ENCODE measurements around the gene KHDC4.
"Not testable (repeated sequence)": the region's sequence is repeated elsewhere in the genome, so short reads cannot be mapped to it uniquely, and the experiment has no call there.

Gene KHDC4

DNA sequence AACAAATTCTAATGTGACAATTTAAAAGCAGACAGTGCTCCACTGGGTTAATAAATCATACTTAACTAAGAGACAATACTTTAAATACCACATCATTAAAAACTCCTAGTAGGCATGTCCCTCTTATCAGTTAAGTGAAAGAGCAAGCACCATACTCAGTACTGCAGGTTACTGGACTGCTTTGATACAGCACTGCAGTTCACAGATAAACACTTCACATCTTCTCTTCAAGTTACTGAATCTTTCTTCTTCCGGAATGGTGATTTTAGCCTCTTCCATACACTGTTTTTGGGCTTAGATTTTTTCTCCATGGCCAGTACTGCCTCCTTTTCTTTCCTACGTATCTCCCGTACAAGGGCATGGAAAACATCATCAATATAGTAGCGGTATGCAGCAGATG is 34.1 kb downstream of the KHDC4 start:
- DNase-seq (ENCODE audit: low read depth, low spot score) = no peak

DNA sequence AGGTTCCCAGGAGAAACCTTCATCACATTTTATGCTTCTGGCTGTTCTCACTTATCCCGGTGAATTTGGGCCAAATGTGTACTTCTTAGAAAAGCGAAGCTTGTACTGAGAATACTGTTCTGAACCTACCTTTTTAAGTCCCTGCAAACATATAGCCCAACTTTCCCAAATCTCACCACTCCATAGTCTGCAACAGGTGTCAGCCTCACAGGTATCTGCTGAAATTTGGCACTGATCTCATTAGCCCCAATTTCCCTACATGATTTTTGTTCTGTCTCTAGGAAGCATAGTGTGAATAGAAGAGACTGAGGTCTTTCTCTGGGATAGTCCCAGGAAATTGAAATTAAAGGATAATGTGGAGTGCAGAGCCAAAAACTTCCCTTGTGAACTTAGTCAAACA is 34.5 kb downstream of the KHDC4 start:
- DNase-seq (ENCODE audit: low read depth, low spot score) = no peak

DNA sequence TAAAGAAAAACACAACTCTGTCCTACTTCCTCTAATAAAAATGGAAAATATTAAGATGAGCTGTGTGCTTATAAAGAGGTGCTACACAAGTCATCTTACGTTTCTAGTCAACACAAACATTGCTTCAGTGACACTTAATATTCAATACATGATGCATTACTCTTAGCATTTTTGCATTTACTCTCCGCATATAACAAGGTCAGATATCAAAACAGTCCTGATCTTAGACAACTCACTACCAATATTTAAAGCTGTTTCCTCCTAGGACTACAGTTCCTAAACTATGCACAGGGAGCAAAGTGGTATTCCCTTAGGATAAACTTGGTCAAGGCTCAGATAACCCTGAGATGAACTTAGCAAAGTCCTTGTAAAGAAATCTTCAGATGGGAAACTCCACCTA is 35.3 kb downstream of the KHDC4 start:
- DNase-seq (ENCODE audit: low read depth, low spot score) = no peak

DNA sequence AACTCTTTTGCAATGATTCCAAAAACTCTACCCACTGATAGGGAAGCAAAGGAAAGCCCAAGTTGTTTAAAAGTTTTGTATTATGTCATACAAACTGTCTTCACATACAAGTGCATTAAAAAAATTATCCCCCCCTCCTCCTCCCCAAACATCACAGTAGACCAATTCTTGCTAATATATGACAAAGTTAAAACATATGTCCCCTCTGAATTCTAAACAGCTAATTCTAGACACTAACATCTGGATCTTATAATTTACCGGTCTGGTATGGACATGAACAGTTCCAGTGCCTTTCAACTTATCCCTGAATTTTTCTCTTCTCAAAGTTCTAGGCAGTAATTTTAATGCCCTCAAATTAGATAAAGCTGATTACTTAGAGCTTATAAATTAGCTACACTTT is 36.5 kb downstream of the KHDC4 start:
- no peak for DNase-seq (ENCODE audit: low read depth, low spot score)

DNA sequence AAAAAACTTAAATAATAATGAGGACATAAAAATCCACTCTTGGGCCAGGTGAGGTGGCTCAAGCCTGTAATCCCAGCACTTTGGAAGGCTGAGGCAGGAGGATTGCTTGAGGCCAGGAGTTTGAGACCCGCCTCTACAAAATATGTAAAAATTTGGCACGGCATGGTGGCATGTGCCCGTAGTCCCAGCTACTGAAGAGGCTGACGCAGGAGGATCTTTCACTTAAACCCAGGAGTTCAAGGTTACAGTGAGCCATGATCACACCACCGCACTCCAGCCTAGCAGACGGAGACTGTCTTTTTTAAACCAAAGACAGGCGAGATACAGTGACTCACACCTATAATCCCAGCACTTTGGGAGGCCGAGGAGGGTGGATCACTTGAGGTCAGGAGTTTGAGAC is 37.7 kb downstream of the KHDC4 start:
- DNase-seq (ENCODE audit: low read depth, low spot score) = not testable (repeated sequence)

DNA sequence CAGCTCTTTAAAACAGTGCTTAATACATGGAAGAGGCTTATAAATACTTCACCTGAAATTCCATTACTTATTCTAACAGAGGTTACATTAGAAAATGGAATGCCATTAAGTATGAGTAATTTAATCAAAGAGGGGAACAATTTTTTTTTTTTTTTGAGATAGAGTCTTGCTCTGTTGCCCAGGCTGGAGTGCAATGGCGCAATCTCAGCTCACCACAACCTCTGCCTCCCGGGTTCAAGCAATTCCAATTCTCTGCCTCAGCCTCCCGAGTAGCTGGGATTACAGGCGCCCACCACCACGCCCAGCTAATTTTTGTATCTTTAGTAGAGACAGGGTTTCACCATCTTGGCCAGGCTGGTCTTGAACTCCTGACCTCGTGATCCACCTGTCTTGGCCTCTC is 38.6 kb downstream of the KHDC4 start:
- DNase-seq (ENCODE audit: low read depth, low spot score) = not testable (repeated sequence)

DNA sequence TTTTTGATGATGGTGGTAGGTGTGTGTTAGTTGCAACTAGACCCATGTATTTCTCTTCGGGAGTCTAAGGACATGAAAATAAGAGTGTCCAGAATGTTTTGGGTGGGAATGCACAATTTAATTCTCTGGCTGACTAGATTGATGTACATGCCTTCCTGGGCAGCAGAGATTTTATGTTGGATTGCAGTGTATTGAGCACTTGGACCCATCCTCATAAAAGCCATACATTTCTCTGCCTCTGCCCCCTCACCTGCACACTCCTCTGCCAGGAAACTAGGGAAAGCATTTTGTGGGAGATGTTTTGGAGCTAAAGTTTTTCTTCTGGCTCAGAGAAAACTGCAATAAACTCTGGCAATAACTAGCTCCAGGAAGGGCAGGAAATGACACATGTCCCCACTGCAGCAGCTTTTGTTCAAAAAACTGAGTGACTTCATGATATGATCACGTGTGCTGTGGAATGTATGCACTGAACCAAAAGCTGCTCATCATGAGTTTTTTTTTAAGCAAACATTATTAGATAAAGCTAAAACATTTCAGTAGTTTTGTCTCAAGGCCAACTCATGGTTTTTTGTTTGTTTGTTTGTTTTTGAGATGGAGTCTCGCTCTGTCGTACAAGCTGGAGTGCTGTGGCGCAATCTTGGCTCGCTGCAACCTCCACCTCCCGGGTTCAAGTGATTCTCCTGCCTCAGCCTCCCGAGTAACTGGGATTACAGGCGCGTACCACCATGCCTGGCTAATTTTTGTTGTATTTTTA is 40.6 kb downstream of the KHDC4 start:
- DNase-seq (ENCODE audit: low read depth, low spot score) = no peak

DNA sequence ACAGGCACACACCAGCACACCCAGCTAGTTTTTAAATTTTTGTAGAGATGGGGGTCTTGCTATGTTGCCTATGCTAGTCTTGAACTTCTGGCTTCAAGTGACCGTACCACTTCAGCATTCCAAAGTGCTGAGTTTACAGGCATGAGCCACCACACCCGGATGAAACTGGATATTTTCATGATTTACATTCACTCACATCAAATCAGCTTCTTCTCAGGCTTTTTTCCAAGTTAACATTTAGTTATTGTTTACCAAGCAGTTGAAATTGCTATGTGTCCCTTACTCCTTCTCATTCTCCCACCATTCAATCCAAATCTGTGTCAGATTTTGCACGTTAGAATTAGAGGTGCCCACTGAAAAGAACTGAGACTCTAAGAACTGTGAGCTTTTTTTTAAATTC is 41.4 kb downstream of the KHDC4 start:
- DNase-seq (ENCODE audit: low read depth, low spot score) = no peak

DNA sequence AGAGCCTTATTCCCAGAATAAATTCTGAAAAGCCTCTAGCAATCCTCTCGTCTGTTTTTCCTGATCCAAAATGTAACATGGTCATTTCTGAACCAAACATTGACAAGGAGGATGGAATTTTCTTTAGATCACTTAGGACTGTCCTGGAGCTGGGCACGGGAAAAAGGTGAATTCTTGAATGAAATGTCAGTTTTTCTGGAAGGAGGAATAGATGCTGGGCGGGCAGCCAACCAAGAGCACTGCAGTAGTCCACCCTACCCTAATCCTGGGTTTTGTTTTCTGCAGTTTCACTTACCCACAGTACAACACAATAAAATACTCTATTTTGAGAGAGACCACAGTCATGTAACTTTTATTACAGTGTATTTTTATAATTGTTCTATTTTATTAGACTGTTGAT is 44.0 kb downstream of the KHDC4 start:
- DNase-seq (ENCODE audit: low read depth, low spot score) = no peak

DNA sequence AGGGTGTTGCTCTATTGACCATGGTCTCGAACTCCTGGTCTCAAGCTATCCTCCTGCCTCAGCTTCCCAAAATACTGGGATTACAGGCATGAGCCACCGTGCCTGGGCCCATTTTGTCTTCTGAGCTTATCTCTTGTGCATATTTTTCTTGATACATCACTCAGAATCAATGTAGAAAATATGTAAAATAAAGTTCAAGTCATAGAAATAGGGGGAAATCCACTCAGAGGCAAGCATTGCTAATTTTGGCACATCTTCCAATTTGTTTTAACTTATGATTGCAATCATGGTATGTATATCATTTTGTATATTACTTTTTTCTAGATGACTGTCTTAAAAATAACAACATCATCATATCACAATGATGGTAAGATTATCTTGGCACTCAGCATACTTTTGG is 44.6 kb downstream of the KHDC4 start:
- DNase-seq (ENCODE audit: low read depth, low spot score) = no peak

DNA sequence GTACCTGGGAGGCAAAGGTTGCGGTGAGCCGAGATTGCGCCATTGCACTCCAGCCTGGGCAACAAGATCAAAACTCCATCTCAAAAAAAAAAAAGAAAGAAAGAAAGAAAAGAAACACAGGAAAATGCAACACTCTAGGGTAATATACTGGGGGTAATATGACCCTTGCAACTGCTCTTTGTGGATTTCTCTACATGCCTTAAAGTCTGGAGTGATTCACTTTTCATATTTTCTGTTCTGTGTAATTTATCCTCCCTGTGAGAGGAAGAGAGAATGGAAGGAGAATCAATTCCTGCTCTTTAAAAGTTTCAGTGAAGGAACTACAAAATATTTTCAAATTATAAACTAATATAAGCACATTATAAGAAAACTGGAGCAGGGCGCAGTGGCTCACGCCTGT is 45.7 kb downstream of the KHDC4 start:
- DNase-seq (ENCODE audit: low read depth, low spot score) = no peak

DNA sequence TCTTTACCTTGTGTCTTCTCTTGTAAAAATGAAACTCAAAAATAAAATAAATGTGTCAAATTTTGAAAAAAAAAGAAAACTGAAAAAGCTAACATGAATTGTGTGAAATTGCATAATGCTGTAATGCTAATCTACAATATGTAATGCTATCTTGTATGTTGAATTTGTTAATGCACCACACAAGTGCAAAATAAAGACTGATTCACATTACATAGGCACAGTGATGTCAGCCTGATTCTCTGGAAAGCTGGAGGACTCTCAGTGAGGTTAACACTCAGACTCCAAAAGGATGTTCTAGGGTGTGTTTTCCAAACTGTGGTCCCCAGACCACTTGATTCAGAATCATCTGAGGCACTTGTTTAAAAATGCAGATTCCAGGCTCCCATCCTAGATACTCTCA is 49.2 kb downstream of the KHDC4 start:
- no peak for DNase-seq (ENCODE audit: low read depth, low spot score)

DNA sequence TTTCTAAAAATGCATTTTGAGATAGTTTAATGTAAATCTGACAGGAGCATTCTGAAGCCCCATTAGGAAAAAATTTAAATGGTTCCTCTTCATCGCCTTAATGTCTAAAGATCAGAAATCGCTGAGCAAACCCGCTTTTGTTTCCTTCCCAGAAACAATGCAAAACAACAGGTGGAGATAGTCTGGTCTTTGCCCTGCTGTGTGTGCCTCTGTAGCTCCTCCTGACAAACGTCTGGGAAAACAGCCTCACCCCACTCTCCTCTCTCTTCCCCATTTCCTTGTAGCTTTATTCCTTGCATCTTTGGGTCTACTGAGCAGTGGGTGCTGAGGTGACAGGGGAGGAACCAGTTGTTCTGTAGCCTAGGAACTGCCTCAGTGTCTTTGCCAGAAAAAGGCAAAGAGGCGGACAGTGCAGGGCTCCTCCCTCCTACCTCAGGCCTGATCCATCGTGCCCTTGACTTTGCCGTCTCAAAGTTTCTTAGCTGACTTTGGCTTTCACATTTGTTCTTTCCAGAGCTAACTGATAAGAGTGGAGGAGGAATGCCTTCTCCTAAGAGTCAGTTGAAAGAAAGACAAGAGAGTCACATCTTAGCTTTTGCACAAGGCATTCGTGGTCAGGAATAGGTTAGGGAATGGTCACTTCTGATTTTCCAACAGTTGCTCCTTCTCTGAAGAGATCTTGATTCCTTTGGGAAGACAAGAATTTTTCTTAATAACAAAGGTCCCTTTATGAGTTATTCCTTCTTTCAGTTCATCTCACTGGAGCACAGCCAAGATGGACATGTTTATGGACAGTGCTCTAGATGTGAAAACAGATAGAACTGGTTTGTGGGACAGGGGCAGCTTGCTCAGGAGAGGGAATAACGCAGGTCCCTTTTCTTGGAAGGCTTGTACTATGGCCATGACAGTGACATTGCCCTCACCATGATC is 49.9 kb downstream of the KHDC4 start:
- no peak for DNase-seq (ENCODE audit: low read depth, low spot score)

DNA sequence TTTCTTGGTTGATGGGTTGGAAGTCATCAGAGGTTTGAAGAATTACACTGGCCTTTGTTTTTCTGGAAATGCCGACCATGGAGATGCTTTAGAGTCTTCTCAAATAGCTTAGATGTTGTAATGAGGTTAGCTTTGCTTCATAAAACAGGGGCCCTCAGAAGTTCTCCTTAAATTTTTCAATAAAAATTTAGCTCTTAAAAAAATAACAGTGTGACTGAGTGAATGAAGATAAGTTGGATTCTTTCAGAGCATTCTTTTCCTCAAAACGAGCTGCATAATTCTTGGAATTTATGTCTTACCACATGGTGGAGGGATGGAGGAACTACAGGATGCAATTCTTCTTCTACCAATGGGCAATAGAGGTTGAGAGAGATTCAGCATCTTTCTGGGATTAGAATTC is 51.4 kb downstream of the KHDC4 start:
- no peak for DNase-seq (ENCODE audit: low read depth, low spot score)

DNA sequence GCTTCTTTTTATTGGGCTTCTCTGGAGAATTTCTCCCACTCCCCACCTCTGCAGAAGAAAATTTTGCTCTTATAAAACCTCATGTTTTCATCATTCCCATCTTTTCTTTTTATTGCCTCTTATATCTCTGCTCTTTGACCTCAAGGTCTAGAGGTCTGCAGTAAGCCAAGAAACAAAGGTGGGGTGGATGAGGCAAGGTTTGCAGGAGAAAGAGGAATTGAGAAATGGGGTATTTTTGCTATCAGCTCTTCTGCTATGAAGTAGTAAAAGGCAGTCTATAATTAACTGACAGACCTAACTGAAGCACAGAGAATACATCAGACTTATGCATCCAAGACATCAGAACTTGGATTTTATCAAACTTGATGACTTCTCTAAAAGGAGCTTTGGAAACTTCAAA is 52.0 kb downstream of the KHDC4 start:
- DNase-seq (ENCODE audit: low read depth, low spot score) = no peak

DNA sequence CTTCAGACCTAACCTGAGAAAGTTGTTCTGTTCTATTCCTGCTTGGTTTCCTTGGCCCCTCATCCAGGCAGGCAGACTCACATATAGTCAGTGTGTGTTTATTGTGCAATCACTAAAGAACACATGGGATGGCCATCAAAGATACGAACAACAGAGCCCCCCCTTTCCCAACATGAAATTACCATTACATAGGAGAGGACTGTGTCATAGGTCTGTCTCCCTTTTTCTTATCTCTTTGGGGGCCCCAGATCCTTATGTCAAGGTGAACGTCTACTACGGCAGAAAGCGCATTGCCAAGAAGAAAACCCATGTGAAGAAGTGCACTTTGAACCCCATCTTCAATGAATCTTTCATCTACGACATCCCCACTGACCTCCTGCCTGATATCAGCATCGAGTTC is 53.3 kb downstream of the KHDC4 start:
- no peak for DNase-seq (ENCODE audit: low read depth, low spot score)

DNA sequence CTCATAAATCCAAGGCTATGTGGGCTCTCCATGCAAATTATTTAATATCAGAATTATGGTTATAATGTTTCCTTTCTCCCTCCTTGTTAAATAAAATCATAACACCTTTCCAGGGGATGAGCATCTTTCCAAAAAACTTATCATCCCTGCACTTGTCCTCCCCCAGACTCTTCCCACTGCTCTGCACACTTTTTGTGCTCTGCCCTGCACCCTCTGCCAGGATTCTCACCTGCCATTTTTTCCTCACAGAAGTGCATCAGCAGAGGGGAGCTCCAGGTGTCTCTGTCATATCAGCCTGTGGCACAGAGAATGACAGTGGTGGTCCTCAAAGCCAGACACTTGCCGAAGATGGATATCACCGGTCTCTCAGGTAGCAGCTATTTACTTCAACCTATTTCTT is 54.0 kb downstream of the KHDC4 start:
- DNase-seq (ENCODE audit: low read depth, low spot score) = no peak

DNA sequence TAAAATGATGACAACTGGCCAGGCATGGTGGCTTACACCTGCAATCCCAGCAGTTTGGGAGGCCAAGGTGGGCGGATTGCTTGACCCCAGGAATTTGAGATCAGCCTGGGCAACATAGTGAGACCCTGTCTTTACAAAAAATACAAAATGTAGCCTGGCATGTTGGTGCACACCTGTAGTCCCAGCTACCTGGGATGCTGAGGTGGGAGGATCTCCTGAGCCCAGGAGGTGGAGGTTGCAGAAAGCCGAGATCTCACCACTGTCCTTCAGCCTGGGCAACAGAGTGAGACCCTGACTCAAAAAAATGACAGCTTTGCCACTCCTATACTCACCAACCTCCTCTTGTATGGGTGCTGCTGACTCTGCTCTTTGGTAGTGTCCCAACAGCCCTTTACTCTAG is 56.3 kb downstream of the KHDC4 start:
- no peak for DNase-seq (ENCODE audit: low read depth, low spot score)

DNA sequence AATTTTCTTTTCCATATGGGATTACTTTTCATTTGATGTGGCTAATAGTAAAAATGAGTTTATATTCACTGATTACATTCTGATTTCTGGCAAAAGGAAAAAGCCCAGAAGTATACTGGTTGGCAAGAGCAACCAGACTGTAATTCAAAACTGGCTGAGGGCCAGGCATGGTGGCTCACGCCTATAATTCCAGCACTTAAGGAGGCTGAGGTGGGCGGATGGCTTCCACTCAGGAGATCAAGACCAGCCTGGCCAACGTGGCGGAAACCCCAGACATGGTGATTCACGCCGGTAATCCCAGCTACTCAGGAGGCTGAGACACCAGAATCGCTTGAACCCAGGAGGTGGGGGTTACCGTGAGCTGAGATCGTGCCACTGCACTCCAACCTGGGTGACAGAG is 60.4 kb downstream of the KHDC4 start:
- no peak for DNase-seq (ENCODE audit: low read depth, low spot score)

DNA sequence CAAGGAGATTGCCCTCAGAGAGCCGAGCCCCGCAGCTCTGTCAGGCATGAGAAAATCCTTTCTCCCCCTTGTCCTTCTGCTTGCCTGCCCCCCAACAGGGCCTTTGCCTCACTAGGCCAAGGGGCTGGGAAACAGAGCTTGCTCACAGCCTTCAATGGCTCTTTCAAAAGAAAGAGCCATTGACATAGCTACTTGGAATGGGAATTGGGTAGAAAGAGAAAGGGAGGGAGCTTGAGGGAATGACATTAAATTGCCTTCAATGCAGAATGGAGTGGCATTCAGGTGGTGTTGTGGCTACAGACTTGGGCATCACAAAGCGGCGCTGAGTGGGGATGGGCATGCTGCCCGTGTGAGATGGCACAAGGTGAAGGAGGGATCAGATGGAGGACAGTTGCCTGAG is 61.7 kb downstream of the KHDC4 start:
- DNase-seq (ENCODE audit: low read depth, low spot score) = no peak

DNA sequence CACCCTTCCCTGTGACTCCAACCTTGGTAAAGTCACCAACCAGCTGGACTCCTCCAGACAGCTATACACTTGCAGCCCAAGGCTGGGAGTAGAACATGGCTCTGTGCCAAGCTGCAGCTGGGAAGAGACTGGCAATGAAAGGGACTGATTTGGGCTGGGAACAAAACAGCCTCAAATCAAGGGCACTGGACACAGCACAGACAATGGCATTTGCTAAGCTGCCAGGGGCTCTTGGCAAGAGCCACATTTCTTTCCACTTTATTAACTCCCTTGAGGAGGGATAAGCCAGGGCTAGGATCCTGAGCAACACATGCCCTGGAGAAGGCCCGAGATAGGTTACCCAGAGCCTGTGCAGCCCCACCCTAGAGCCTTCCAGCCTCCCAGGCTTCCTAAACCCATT is 62.8 kb downstream of the KHDC4 start:
- DNase-seq (ENCODE audit: low read depth, low spot score) = no peak

DNA sequence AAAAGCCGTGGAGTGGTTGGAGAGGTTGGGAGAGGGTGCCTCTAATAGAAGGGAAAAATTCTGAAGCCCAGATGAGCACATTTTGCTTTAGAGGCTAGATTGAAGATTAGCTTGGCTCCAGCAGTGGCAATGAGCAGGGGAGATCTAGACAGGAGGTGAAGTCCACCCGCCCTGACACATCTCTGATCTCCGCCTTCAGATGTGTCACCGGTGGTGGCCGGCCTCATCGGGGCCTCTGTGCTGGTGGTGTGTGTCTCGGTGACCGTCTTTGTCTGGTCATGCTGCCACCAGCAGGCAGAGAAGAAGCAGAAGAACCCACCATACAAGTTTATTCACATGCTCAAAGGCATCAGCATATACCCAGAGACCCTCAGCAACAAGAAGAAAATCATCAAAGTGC is 66.4 kb downstream of the KHDC4 start:
- DNase-seq (ENCODE audit: low read depth, low spot score) = no peak

DNA sequence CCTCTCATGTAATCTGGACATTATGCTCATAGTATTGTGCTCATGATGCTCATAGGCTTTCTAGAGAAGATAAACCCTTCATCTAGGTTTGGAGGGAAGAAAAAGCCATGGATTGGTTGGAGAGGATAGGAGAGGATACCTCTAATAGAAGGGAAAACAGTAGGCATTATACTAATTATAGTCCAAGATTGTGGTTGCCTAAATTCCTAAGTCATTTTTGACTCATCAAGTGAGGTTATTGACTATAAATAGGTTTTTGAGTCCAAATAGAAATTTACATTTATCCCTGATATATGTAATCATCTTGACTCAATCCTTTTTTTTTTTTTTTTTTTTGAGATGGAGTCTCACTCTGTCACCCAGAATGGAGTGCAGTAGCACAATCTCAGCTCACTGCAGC is 69.8 kb downstream of the KHDC4 start:
- no peak for DNase-seq (ENCODE audit: low read depth, low spot score)
